ENCODE data around the gene GHRH.

Gene GHRH

GRCh38 chr20:37291724-37292126 lies 30.1 kb upstream of the GHRH start:
- no peak for DNase-seq

- no peak for DNase-seq
Measured at GRCh38 chr20:37290158-37290810, 28.7 kb upstream of the GHRH start.

GRCh38 chr20:37288091-37288490 lies 26.5 kb upstream of the GHRH start:
- peak in 4 of 56 donors; percentile 16 to 38 (median 32) for DNase-seq

GRCh38 chr20:37285664-37286374 lies 24.2 kb upstream of the GHRH start:
- DNase-seq, result no peak

- DNase-seq, result no peak
Measured at GRCh38 chr20:37284691-37285161, 23.1 kb upstream of the GHRH start.

- DNase-seq, result no peak
Measured at GRCh38 chr20:37283530-37284195, 22.0 kb upstream of the GHRH start.

GRCh38 chr20:37282556-37282955 lies 20.9 kb upstream of the GHRH start:
- DNase-seq, result no peak

- no peak for DNase-seq
Measured at GRCh38 chr20:37280403-37280802, 18.8 kb upstream of the GHRH start.

GRCh38 chr20:37279820-37280219 lies 18.2 kb upstream of the GHRH start:
- no peak for DNase-seq

GRCh38 chr20:37278966-37279590 lies 17.5 kb upstream of the GHRH start:
- no peak for DNase-seq

GRCh38 chr20:37277253-37277593 lies 15.6 kb upstream of the GHRH start:
- DNase-seq, result no peak

GRCh38 chr20:37276494-37277252 lies 15.1 kb upstream of the GHRH start:
- peak in 15 of 56 donors; percentile 7 to 38 (median 15) for DNase-seq

GRCh38 chr20:37274851-37275524 lies 13.4 kb upstream of the GHRH start:
- peak in 1 of 56 donors; percentile 6 for DNase-seq

GRCh38 chr20:37273988-37274387 lies 12.4 kb upstream of the GHRH start:
- DNase-seq, result no peak

GRCh38 chr20:37271421-37271768 lies 9.8 kb upstream of the GHRH start:
- DNase-seq, result no peak

GRCh38 chr20:37270576-37271420 lies 9.2 kb upstream of the GHRH start:
- peak in 5 of 56 donors; percentile 4 to 27 (median 12) for DNase-seq

GRCh38 chr20:37267667-37268313 lies 6.2 kb upstream of the GHRH start:
- peak in 40 of 56 donors; percentile 3 to 73 (median 39) for DNase-seq

- DNase-seq, result no peak
Measured at GRCh38 chr20:37266940-37267666, 5.5 kb upstream of the GHRH start.

- no peak for DNase-seq
Measured at GRCh38 chr20:37265152-37265551, 3.5 kb upstream of the GHRH start.
